Measurements from ENCODE around the gene HPN. TPM values are rescaled to one million over a fixed set of nuclear protein-coding genes. Genes with fewer than 3 reads are reported as not detected.

HPN gene
- polyA plus RNA-seq, 3 donors = 0.05 TPM; not detected in 2

- Histone ChIP-seq H3K4me1 (ENCODE audit: control insufficient read depth in 1 of 2, insufficient read depth in 2 of 2, low read length in 2 of 2) (peaks cover 39 to 42% of the 10 kb centered on the region in 2 donors), H3K79me2 (ENCODE audit: insufficient read depth, low read length) (peaks cover 46% of the 10 kb centered on the region), H3K9me3 (replicated peaks in 1 of 2; ENCODE audit: control insufficient read depth in 1 of 2, insufficient read depth in 1 of 2, low read length in 2 of 2) (no peaks in the 10 kb centered on the region), H3K27me3 (ENCODE audit: control insufficient read depth in 2 of 2, insufficient read depth in 2 of 2, low read length in 2 of 2) (no peaks in the 10 kb centered on the region), H3K36me3 (replicated peaks in 1 of 2; ENCODE audit: control insufficient read depth in 1 of 2, insufficient read depth in 2 of 2, low read length in 2 of 2) (peaks cover 51 to 52% of the 10 kb centered on the region in 2 donors), H4K20me1 (ENCODE audit: insufficient read depth, low read length) (peaks cover 41% of the 10 kb centered on the region), H2AFZ (ENCODE audit: insufficient read depth, low read depth, low read length, poor library complexity, severe bottlenecking) (no peak overlapping the region), H3K4me3 (replicated peaks in 1 of 3; ENCODE audit: low read depth in 2 of 3, low read length in 3 of 3) (no peak overlapping the region), H3K9ac (ENCODE audit: insufficient read depth, low read length, poor library complexity, severe bottlenecking) (no peak overlapping the region), H3K4me2 (replicated peaks; ENCODE audit: extremely low read depth, low read length, poor library complexity, severe bottlenecking) (no peak overlapping the region), H3K27ac (ENCODE audit: low read depth in 1 of 2, low read length in 2 of 2) (no peak overlapping the region)
- Mint-ChIP-seq H3K27ac (no peak overlapping the region), H3K4me3 (no peak overlapping the region), H3K9me3 (no peaks in the 10 kb centered on the region), H3K4me1 (peaks cover 44% of the 10 kb centered on the region), H3K27me3 (ENCODE audit: low read depth in 3 of 3) (peaks cover 0 to 2% (median 1%) of the 10 kb centered on the region in 3 donors), H3K36me3 (peaks cover 51 to 74% of the 10 kb centered on the region in 2 donors)
- WGBS (ENCODE audit: insufficient coverage) = 100% methylated on average over 3 of the region's 12 CpGs
- no peak for DNase-seq
- intact Hi-C loops (cut with micrococcal nuclease) = no loop called here
- TF ChIP-seq CTCF (IDR thresholded peaks at IDR 0.05) = no peak
Measured at GRCh38 chr19:35008891-35009341, 32.6 kb upstream of the HPN start.

- peaks cover 47 to 51% of the 10 kb centered on the region in 2 donors for H3K36me3 ChIP-seq (replicated peaks in 1 of 2; ENCODE audit: control insufficient read depth in 1 of 2, insufficient read depth in 2 of 2, low read length in 2 of 2)
- peaks cover 45 to 50% of the 10 kb centered on the region in 2 donors for H3K4me1 ChIP-seq (ENCODE audit: control insufficient read depth in 1 of 2, insufficient read depth in 2 of 2, low read length in 2 of 2)
- intact Hi-C loops (cut with micrococcal nuclease) = loop anchor here in 1 of 2 donors (5.0 kb wide), 1 partner anchor 37 kb away; no protein-coding TSS in a partner anchor
- H3K27ac Mint-ChIP-seq = peak overlapping the region in 5 of 7 donors; percentile 45 to 62 (median 52)
- H3K27ac ChIP-seq (ENCODE audit: low read depth in 1 of 2, low read length in 2 of 2) = no peak overlapping the region
- no peak for DNase-seq
- H3K9ac ChIP-seq (ENCODE audit: insufficient read depth, low read length, poor library complexity, severe bottlenecking) = no peak overlapping the region
- H3K4me1 Mint-ChIP-seq = peaks cover 46% of the 10 kb centered on the region
- H3K4me2 ChIP-seq (replicated peaks; ENCODE audit: extremely low read depth, low read length, poor library complexity, severe bottlenecking) = no peak overlapping the region
- H3K27me3 Mint-ChIP-seq (ENCODE audit: low read depth in 3 of 3) = peaks cover 0 to 3% (median 1%) of the 10 kb centered on the region in 3 donors
- H3K27me3 ChIP-seq (ENCODE audit: control insufficient read depth in 2 of 2, insufficient read depth in 2 of 2, low read length in 2 of 2) = no peaks in the 10 kb centered on the region
- peaks cover 32% of the 10 kb centered on the region for H4K20me1 ChIP-seq (ENCODE audit: insufficient read depth, low read length)
- peaks cover 38% of the 10 kb centered on the region for H3K79me2 ChIP-seq (ENCODE audit: insufficient read depth, low read length)
- WGBS (ENCODE audit: insufficient coverage) = 94% methylated on average over 22 of the region's 36 CpGs
- H3K4me3 Mint-ChIP-seq = no peak overlapping the region
- H3K4me3 ChIP-seq (replicated peaks in 1 of 3; ENCODE audit: low read depth in 2 of 3, low read length in 3 of 3) = no peak overlapping the region
- no peak for TF ChIP-seq CTCF (IDR thresholded peaks at IDR 0.05)
- H2AFZ ChIP-seq (ENCODE audit: insufficient read depth, low read depth, low read length, poor library complexity, severe bottlenecking) = no peak overlapping the region
- H3K9me3 ChIP-seq (replicated peaks in 1 of 2; ENCODE audit: control insufficient read depth in 1 of 2, insufficient read depth in 1 of 2, low read length in 2 of 2) = no peaks in the 10 kb centered on the region
- no peaks in the 10 kb centered on the region for H3K9me3 Mint-ChIP-seq
- H3K36me3 Mint-ChIP-seq = peaks cover 51 to 74% of the 10 kb centered on the region in 2 donors
Measured at GRCh38 chr19:35009424-35010415, 31.8 kb upstream of the HPN start.
